ENCODE measurements around the gene RASGRF1.

GRCh38 chr15:79007066-79007465 lies 83.5 kb downstream of the RASGRF1 start:
- TF ChIP-seq POLR2A (IDR thresholded peaks at IDR 0.05; ENCODE audit: low read length) (no peak), GATA1 (IDR thresholded peaks at IDR 0.05; ENCODE audit: low read depth, low read length) (no peak)

Data from erythroblast (primary cell).